Posterior vena cava (tissue), 2 donors: ENCODE results near the gene MFRP. TPM values are rescaled to one million over a fixed set of nuclear protein-coding genes. Genes with fewer than 3 reads are reported as not detected.

Experiments used
- microRNA-seq, 2 donors: library from miRNA; unstranded; fragments of <30 nt; microRNA quantifications; one replicate each; pipeline ENCODE4 v1.2.0, GENCODE V29; 2020 to 2021; ENCODE audit warnings: borderline microRNAs expressed in 2 of 2
- total RNA-seq, 2 donors: library from RNA; stranded (reverse); fragmentation: NEBNext Ultra II Directional; extraction: Animal tissue kit (Norgen Biotek cat#: 25700); gene quantifications; one replicate each; pipeline ENCODE4 v1.2.1, GENCODE V29; 2021
- donor health status: DM: yes; HTN: yes; CAD: no.
- donor health status: DM: yes; HTN: yes; CAD: no.

MFRP gene
- total RNA-seq, 2 donors from 2014 or later, result not detected

Small RNAs within 50 kb of the gene (microRNA-seq; reads per million reads assigned to microRNA genes)
- 0.97 to 1.8 reads per million in 2 donors for gene MIR6756

Other genes starting within 250 kb of the MFRP start
- gene DPAGT1, start 244.9 kb downstream of the MFRP start, total RNA-seq, result 10 to 100 TPM; 23.8 to 24.2 TPM
- gene C2CD2L, start 239.4 kb downstream of the MFRP start, total RNA-seq, result 1 to 10 TPM; 7.4 to 8.5 TPM
- 10 to 100 TPM; 10.8 to 13.4 TPM for gene HINFP, start 225.1 kb downstream of the MFRP start, total RNA-seq
- gene ABCG4, start 197.7 kb downstream of the MFRP start, total RNA-seq, result under 1 TPM; 0.23 to 0.43 TPM
- gene NLRX1, start 178.0 kb downstream of the MFRP start, total RNA-seq, result 10 to 100 TPM; 14.9 to 23.9 TPM
- gene NHERF4, start 161.2 kb downstream of the MFRP start, total RNA-seq, result under 1 TPM in 1 of 2 donors, not detected in 1; 0.14 TPM
- gene CBL, start 140.4 kb downstream of the MFRP start, total RNA-seq, result 10 to 100 TPM; 23.3 to 32.8 TPM
- gene MCAM, start 29.6 kb downstream of the MFRP start, total RNA-seq, result 100 to 1,000 TPM; 528 to 559 TPM
- gene RNF26, start 12.2 kb downstream of the MFRP start, total RNA-seq, result 10 to 100 TPM; 22.1 to 23.3 TPM
- gene C1QTNF5, start 5.8 kb downstream of the MFRP start, total RNA-seq, result 10 to 100 TPM; 57.7 to 63.0 TPM
- gene USP2, start 35.0 kb upstream of the MFRP start, total RNA-seq, result 10 to 100 TPM; 10.4 to 17.3 TPM
- 100 to 1,000 TPM in 1 of 2 donors, 10 to 100 TPM in 1; 35.0 to 151 TPM for gene THY1, start 76.5 kb upstream of the MFRP start, total RNA-seq